Ishikawa (cell line): ENCODE data around the gene KDM2A.
A peak's percentile ranks its signal among the peaks of the same experiment; 100 is the strongest.

Source experiments
- CEBPB ChIP-seq: IDR thresholded peaks from 2 replicates; pipeline ENCODE4 v1.6.1; 2012
- CREB1 ChIP-seq: IDR thresholded peaks from 2 replicates; pipeline ENCODE4 v1.6.1; 2012; ENCODE audit warnings: low read depth
- EGR1 ChIP-seq: IDR thresholded peaks from 2 replicates; pipeline ENCODE4 v1.6.1; 2012
- EP300 ChIP-seq: IDR thresholded peaks from 2 replicates; pipeline ENCODE4 v1.6.1; 2012; ENCODE audit warnings: borderline replicate concordance
- FOXM1 ChIP-seq: IDR thresholded peaks from 2 replicates; pipeline ENCODE4 v1.6.1; 2012; ENCODE audit warnings: low read depth, borderline replicate concordance
- NFIC ChIP-seq: IDR thresholded peaks from 2 replicates; pipeline ENCODE4 v1.6.1; 2012
- RAD21 ChIP-seq: IDR thresholded peaks from 2 replicates; pipeline ENCODE4 v1.6.1; 2012; ENCODE audit warnings: low read depth
- REST ChIP-seq: IDR thresholded peaks from 2 replicates; pipeline ENCODE4 v1.6.1; 2012; ENCODE audit warnings: low read depth, mild to moderate bottlenecking
- TAF1 ChIP-seq: IDR thresholded peaks from 2 replicates; pipeline ENCODE4 v1.6.1; 2012; ENCODE audit warnings: low read depth, mild to moderate bottlenecking
- TCF12 ChIP-seq: IDR thresholded peaks from 2 replicates; pipeline ENCODE4 v1.6.1; 2012; ENCODE audit warnings: low read depth
- TEAD4 ChIP-seq: IDR thresholded peaks from 2 replicates; pipeline ENCODE4 v1.6.1; 2012
- YY1 ChIP-seq: IDR thresholded peaks from 2 replicates; pipeline ENCODE4 v1.6.1; 2012; ENCODE audit warnings: low read depth
- ZBTB7A ChIP-seq: IDR thresholded peaks from 2 replicates; pipeline ENCODE4 v1.6.1; 2012; ENCODE audit warnings: low read depth
- TF ChIP-seq, protein P1 (sequence below): IDR thresholded peaks from 2 replicates; pipeline ENCODE4 v1.6.1; 2012
- TF ChIP-seq, protein P2 (sequence below): IDR thresholded peaks from 2 replicates; pipeline ENCODE4 v1.6.1; 2012

Gene KDM2A

GRCh38 chr11:67120456-67120855 lies 1.4 kb downstream of the KDM2A start:
- TF ChIP-seq FOXM1, result no peak
- no peak for TF ChIP-seq CEBPB

GRCh38 chr11:67120881-67121710 lies 2.0 kb downstream of the KDM2A start:
- TF ChIP-seq, protein P1, sequence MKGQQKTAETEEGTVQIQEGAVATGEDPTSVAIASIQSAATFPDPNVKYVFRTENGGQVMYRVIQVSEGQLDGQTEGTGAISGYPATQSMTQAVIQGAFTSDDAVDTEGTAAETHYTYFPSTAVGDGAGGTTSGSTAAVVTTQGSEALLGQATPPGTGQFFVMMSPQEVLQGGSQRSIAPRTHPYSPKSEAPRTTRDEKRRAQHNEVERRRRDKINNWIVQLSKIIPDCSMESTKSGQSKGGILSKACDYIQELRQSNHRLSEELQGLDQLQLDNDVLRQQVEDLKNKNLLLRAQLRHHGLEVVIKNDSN, result no peak
- no peak for TF ChIP-seq TEAD4
- peak; percentile 30; the same call in 1 of the 2 replicates for TF ChIP-seq NFIC

GRCh38 chr11:67126986-67127385 lies 7.9 kb downstream of the KDM2A start:
- TF ChIP-seq RAD21 (no peak), EGR1 (no peak), EP300 (no peak), ZBTB7A (no peak), REST (no peak), YY1 (no peak), TEAD4 (no peak), FOXM1 (no peak), TAF1 (no peak), CREB1 (no peak), TCF12 (no peak)
- TF ChIP-seq, protein P1, result no peak

- TF ChIP-seq EGR1 (no peak), CEBPB (no peak), RAD21 (no peak), REST (no peak), NFIC (no peak), FOXM1 (no peak), EP300 (no peak), TCF12 (no peak), CREB1 (no peak), ZBTB7A (no peak), TEAD4 (no peak), TAF1 (no peak), YY1 (no peak)
- TF ChIP-seq, protein P2, sequence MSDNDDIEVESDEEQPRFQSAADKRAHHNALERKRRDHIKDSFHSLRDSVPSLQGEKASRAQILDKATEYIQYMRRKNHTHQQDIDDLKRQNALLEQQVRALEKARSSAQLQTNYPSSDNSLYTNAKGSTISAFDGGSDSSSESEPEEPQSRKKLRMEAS, result no peak
- TF ChIP-seq, protein P1, result no peak
These were observed 17.1 kb downstream of the KDM2A start for GRCh38 chr11:67136156-67136555.

DNA sequence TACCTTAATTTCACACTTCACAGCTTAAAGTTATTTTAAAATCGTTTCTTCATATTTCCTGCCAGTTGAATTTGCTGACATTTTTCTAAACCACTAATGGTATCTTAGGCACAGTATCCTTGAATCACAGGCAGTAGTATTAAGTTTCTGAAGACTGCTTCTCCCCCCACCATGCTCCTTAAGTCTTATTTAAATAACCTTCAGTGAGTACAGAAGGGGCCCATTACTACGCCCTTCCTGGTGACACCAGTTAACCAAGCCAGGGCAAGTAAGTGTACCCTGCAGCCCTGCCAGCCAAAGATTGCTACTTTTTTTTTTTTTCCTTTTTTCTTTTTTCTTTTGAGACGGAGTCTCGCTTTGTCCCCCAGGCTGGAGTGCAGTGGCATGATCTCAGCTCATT lies 19.9 kb downstream of the KDM2A start:
- TF ChIP-seq, protein P2, result no peak
- no peak for TF ChIP-seq FOXM1
- TF ChIP-seq RAD21, result no peak
- TF ChIP-seq YY1, result no peak
- TF ChIP-seq REST, result no peak
- no peak for TF ChIP-seq EGR1
- TF ChIP-seq, protein P1, result no peak
- no peak for TF ChIP-seq CEBPB
- no peak for TF ChIP-seq TAF1
- TF ChIP-seq ZBTB7A, result no peak
- TF ChIP-seq TCF12, result no peak
- TF ChIP-seq CREB1, result no peak
- no peak for TF ChIP-seq EP300
- TF ChIP-seq NFIC, result no peak
- TF ChIP-seq TEAD4, result no peak
